Mucosa of gallbladder (tissue), 1 donor: ENCODE measurements around the gene NPAS3. TPM values are rescaled to one million over a fixed set of nuclear protein-coding genes. Genes with fewer than 3 reads are reported as not detected.

ENCODE experiments used
- DNase-seq: peaks from one replicate; pipeline ENCODE4 v3.0.0-alpha.2; 2020; ENCODE audit warnings: low spot score
- total RNA-seq: library from RNA; stranded (reverse); gene quantifications from one replicate; pipeline ENCODE4 v1.2.1, GENCODE V29; 2021
- donor health status: DM: no; HTN: no; CAD: no.

Gene NPAS3
- total RNA-seq, 1 donor from 2014 or later = 1.8 TPM

GRCh38 chr14:33508126-33509062, 569.7 kb downstream of the NPAS3 start:
- no peak for DNase-seq

- DNase-seq = no peak
Measured at GRCh38 chr14:33509454-33509853, 570.8 kb downstream of the NPAS3 start.

- DNase-seq = no peak
Measured at GRCh38 chr14:33510063-33510481, 571.4 kb downstream of the NPAS3 start.

GRCh38 chr14:33510991-33511390, 572.3 kb downstream of the NPAS3 start:
- DNase-seq = no peak

- no peak for DNase-seq
Measured at GRCh38 chr14:33511851-33512640, 573.4 kb downstream of the NPAS3 start.

GRCh38 chr14:33515441-33515840, 576.8 kb downstream of the NPAS3 start:
- DNase-seq = no peak

- no peak for DNase-seq
Measured at GRCh38 chr14:33515899-33516298, 577.2 kb downstream of the NPAS3 start.

GRCh38 chr14:33516898-33517436, 578.3 kb downstream of the NPAS3 start:
- no peak for DNase-seq

- no peak for DNase-seq
Measured at GRCh38 chr14:33521192-33521591, 582.5 kb downstream of the NPAS3 start.

GRCh38 chr14:33524244-33524643, 585.6 kb downstream of the NPAS3 start:
- DNase-seq = no peak

- no peak for DNase-seq
Measured at GRCh38 chr14:33525626-33526025, 586.9 kb downstream of the NPAS3 start.

- no peak for DNase-seq
Measured at GRCh38 chr14:33527023-33527634, 588.5 kb downstream of the NPAS3 start.

GRCh38 chr14:33528655-33529054, 590.0 kb downstream of the NPAS3 start:
- no peak for DNase-seq

GRCh38 chr14:33529787-33530757, 591.4 kb downstream of the NPAS3 start:
- DNase-seq = no peak

- no peak for DNase-seq
Measured at GRCh38 chr14:33532553-33532952, 593.9 kb downstream of the NPAS3 start.

- no peak for DNase-seq
Measured at GRCh38 chr14:33534104-33534503, 595.4 kb downstream of the NPAS3 start.

- no peak for DNase-seq
Measured at GRCh38 chr14:33534632-33535031, 596.0 kb downstream of the NPAS3 start.

- DNase-seq = no peak
Measured at GRCh38 chr14:33539918-33540357, 601.3 kb downstream of the NPAS3 start.

GRCh38 chr14:33541171-33541570, 602.5 kb downstream of the NPAS3 start:
- no peak for DNase-seq
